Activated naive CD4-positive, alpha-beta T cell treated with Interleukin-2 at 50 U/mL for 16 hours (primary cell): Measurements from ENCODE around the gene CERS4.
"Not testable (repeated sequence)": the region's sequence is repeated elsewhere in the genome, so short reads cannot be mapped to it uniquely, and the experiment has no call there.

ENCODE experiments used
- DNase-seq: peaks from one replicate; pipeline ENCODE4 v3.0.0-alpha.2; 2020

Gene CERS4

GRCh38 chr19:8210421-8211101 is 1.4 kb downstream of the CERS4 start:
- DNase-seq, result no peak

GRCh38 chr19:8212212-8212611 is 3.0 kb downstream of the CERS4 start:
- DNase-seq, result no peak

- no peak for DNase-seq
Observed at GRCh38 chr19:8212916-8213315, 3.7 kb downstream of the CERS4 start.

GRCh38 chr19:8213827-8214672 is 4.9 kb downstream of the CERS4 start:
- no peak for DNase-seq

- no peak for DNase-seq
Observed at GRCh38 chr19:8214802-8215201, 5.6 kb downstream of the CERS4 start.

GRCh38 chr19:8215783-8216182 is 6.6 kb downstream of the CERS4 start:
- no peak for DNase-seq

- DNase-seq, result no peak
Observed at GRCh38 chr19:8216357-8216756, 7.2 kb downstream of the CERS4 start.

GRCh38 chr19:8218127-8218526 is 9.0 kb downstream of the CERS4 start:
- DNase-seq, result not testable (repeated sequence)

- DNase-seq, result no peak
Observed at GRCh38 chr19:8220481-8220880, 11.3 kb downstream of the CERS4 start.

GRCh38 chr19:8221161-8221560 is 12.0 kb downstream of the CERS4 start:
- no peak for DNase-seq

- not testable (repeated sequence) for DNase-seq
Observed at GRCh38 chr19:8223442-8223841, 14.3 kb downstream of the CERS4 start.

GRCh38 chr19:8224394-8225145 is 15.4 kb downstream of the CERS4 start:
- DNase-seq, result no peak

- DNase-seq, result no peak
Observed at GRCh38 chr19:8231073-8231604, 22.0 kb downstream of the CERS4 start.

GRCh38 chr19:8233370-8233769 is 24.2 kb downstream of the CERS4 start:
- no peak for DNase-seq

- DNase-seq, result no peak
Observed at GRCh38 chr19:8237026-8237425, 27.9 kb downstream of the CERS4 start.

GRCh38 chr19:8238251-8238650 is 29.1 kb downstream of the CERS4 start:
- DNase-seq, result no peak

- no peak for DNase-seq
Observed at GRCh38 chr19:8239528-8240273, 30.5 kb downstream of the CERS4 start.

GRCh38 chr19:8240274-8241229 is 31.4 kb downstream of the CERS4 start:
- peak; percentile 33 for DNase-seq

GRCh38 chr19:8241646-8242045 is 32.5 kb downstream of the CERS4 start:
- no peak for DNase-seq

GRCh38 chr19:8242211-8242821 is 33.1 kb downstream of the CERS4 start:
- no peak for DNase-seq

- no peak for DNase-seq
Observed at GRCh38 chr19:8243146-8243545, 34.0 kb downstream of the CERS4 start.
